ENCODE data around the gene BPIFB6. TPM values are rescaled to one million over a fixed set of nuclear protein-coding genes. Genes with fewer than 3 reads are reported as not detected.

The BPIFB6 gene
- total RNA-seq, 3 donors from 2014 or later, result not detected

GRCh38 chr20:33018169-33018931 lies 13.1 kb upstream of the BPIFB6 start:
- no peaks in the 10 kb centered on the region for H3K36me3 Mint-ChIP-seq (ENCODE audit: insufficient read depth)
- no peak for DNase-seq
- H3K4me1 Mint-ChIP-seq (ENCODE audit: low read depth), result peaks cover 5% of the 10 kb centered on the region
- no peaks in the 10 kb centered on the region for H3K9me3 Mint-ChIP-seq
- ATAC-seq, result no peak
- H3K4me3 Mint-ChIP-seq, result no peak overlapping the region
- no peaks in the 10 kb centered on the region for H3K27me3 Mint-ChIP-seq (ENCODE audit: low read depth)

- DNase-seq (no peak), ATAC-seq (no peak)
- Mint-ChIP-seq H3K4me3 (no peak overlapping the region), H3K36me3 (ENCODE audit: insufficient read depth) (no peaks in the 10 kb centered on the region), H3K27me3 (ENCODE audit: low read depth) (no peaks in the 10 kb centered on the region), H3K4me1 (ENCODE audit: low read depth) (peaks cover 5% of the 10 kb centered on the region), H3K9me3 (no peaks in the 10 kb centered on the region)
Observed at GRCh38 chr20:33019465-33020277, 11.8 kb upstream of the BPIFB6 start.

GRCh38 chr20:33020278-33021161 lies 10.9 kb upstream of the BPIFB6 start:
- ATAC-seq, result no peak
- no peaks in the 10 kb centered on the region for H3K27me3 Mint-ChIP-seq (ENCODE audit: low read depth)
- H3K4me3 Mint-ChIP-seq, result no peak overlapping the region
- H3K4me1 Mint-ChIP-seq (ENCODE audit: low read depth), result peaks cover 5% of the 10 kb centered on the region
- DNase-seq, result no peak
- no peaks in the 10 kb centered on the region for H3K9me3 Mint-ChIP-seq
- no peaks in the 10 kb centered on the region for H3K36me3 Mint-ChIP-seq (ENCODE audit: insufficient read depth)

- Mint-ChIP-seq H3K4me3 (no peak overlapping the region), H3K9me3 (no peaks in the 10 kb centered on the region), H3K36me3 (ENCODE audit: insufficient read depth) (no peaks in the 10 kb centered on the region), H3K27me3 (ENCODE audit: low read depth) (no peaks in the 10 kb centered on the region), H3K4me1 (ENCODE audit: low read depth) (no peaks in the 10 kb centered on the region)
- DNase-seq (no peak), ATAC-seq (no peak)
Observed at GRCh38 chr20:33021879-33022278, 9.6 kb upstream of the BPIFB6 start.

- no peaks in the 10 kb centered on the region for H3K36me3 Mint-ChIP-seq (ENCODE audit: insufficient read depth)
- no peak overlapping the region for H3K4me3 Mint-ChIP-seq
- ATAC-seq (no peak), DNase-seq (no peak)
- no peaks in the 10 kb centered on the region for H3K27me3 Mint-ChIP-seq (ENCODE audit: low read depth)
- H3K4me1 Mint-ChIP-seq (ENCODE audit: low read depth), result no peaks in the 10 kb centered on the region
- no peaks in the 10 kb centered on the region for H3K9me3 Mint-ChIP-seq
Observed at GRCh38 chr20:33022289-33022688, 9.2 kb upstream of the BPIFB6 start.

- DNase-seq, result no peak
- Mint-ChIP-seq H3K4me1 (ENCODE audit: low read depth) (no peaks in the 10 kb centered on the region), H3K9me3 (no peaks in the 10 kb centered on the region), H3K36me3 (ENCODE audit: insufficient read depth) (no peaks in the 10 kb centered on the region), H3K4me3 (no peak overlapping the region), H3K27me3 (ENCODE audit: low read depth) (no peaks in the 10 kb centered on the region)
- no peak for ATAC-seq
Observed at GRCh38 chr20:33022694-33023438, 8.6 kb upstream of the BPIFB6 start.

- no peaks in the 10 kb centered on the region for H3K36me3 Mint-ChIP-seq (ENCODE audit: insufficient read depth)
- no peaks in the 10 kb centered on the region for H3K4me1 Mint-ChIP-seq (ENCODE audit: low read depth)
- no peak overlapping the region for H3K4me3 Mint-ChIP-seq
- H3K9me3 Mint-ChIP-seq, result no peaks in the 10 kb centered on the region
- no peaks in the 10 kb centered on the region for H3K27me3 Mint-ChIP-seq (ENCODE audit: low read depth)
- ATAC-seq, result no peak
- no peak for DNase-seq
Observed at GRCh38 chr20:33023439-33024242, 7.8 kb upstream of the BPIFB6 start.

GRCh38 chr20:33024243-33024560 lies 7.2 kb upstream of the BPIFB6 start:
- Mint-ChIP-seq H3K36me3 (ENCODE audit: insufficient read depth) (no peaks in the 10 kb centered on the region), H3K4me3 (no peak overlapping the region), H3K27me3 (ENCODE audit: low read depth) (no peaks in the 10 kb centered on the region), H3K9me3 (no peaks in the 10 kb centered on the region), H3K4me1 (ENCODE audit: low read depth) (no peaks in the 10 kb centered on the region)
- DNase-seq (no peak), ATAC-seq (no peak)

GRCh38 chr20:33024609-33025317 lies 6.7 kb upstream of the BPIFB6 start:
- Mint-ChIP-seq H3K36me3 (ENCODE audit: insufficient read depth) (no peaks in the 10 kb centered on the region), H3K9me3 (no peaks in the 10 kb centered on the region), H3K4me3 (no peak overlapping the region), H3K27me3 (ENCODE audit: low read depth) (no peaks in the 10 kb centered on the region), H3K4me1 (ENCODE audit: low read depth) (no peaks in the 10 kb centered on the region)
- ATAC-seq (no peak), DNase-seq (no peak)

- no peaks in the 10 kb centered on the region for H3K27me3 Mint-ChIP-seq (ENCODE audit: low read depth)
- H3K9me3 Mint-ChIP-seq, result no peaks in the 10 kb centered on the region
Observed at GRCh38 chr20:33025318-33025876, 6.1 kb upstream of the BPIFB6 start.

GRCh38 chr20:33026072-33026778 lies 5.2 kb upstream of the BPIFB6 start:
- ATAC-seq (no peak), DNase-seq (no peak)
- H3K4me3 Mint-ChIP-seq, result no peak overlapping the region
- H3K36me3 Mint-ChIP-seq (ENCODE audit: insufficient read depth), result no peaks in the 10 kb centered on the region
- H3K9me3 Mint-ChIP-seq, result no peaks in the 10 kb centered on the region
- H3K4me1 Mint-ChIP-seq (ENCODE audit: low read depth), result no peaks in the 10 kb centered on the region
- H3K27me3 Mint-ChIP-seq (ENCODE audit: low read depth), result no peaks in the 10 kb centered on the region

More at GRCh38 chr20:33025318-33025876, 6.1 kb upstream of the BPIFB6 start:
- ATAC-seq (no peak), DNase-seq (no peak)
- Mint-ChIP-seq H3K36me3 (ENCODE audit: insufficient read depth) (no peaks in the 10 kb centered on the region), H3K4me1 (ENCODE audit: low read depth) (no peaks in the 10 kb centered on the region), H3K4me3 (no peak overlapping the region)
